H4 (cell line): Measurements from ENCODE around the gene SAAL1. TPM values are rescaled to one million over a fixed set of nuclear protein-coding genes. Genes with fewer than 3 reads are reported as not detected.
"Not testable (repeated sequence)": the region's sequence is repeated elsewhere in the genome, so short reads cannot be mapped to it uniquely, and the experiment has no call there.

ENCODE experiments used
- DNase-seq: peaks from one replicate; pipeline ENCODE4 v3.0.0-alpha.2; 2015; ENCODE audit warnings: low spot score
- total RNA-seq: library from RNA; depleted of rRNA; stranded (reverse); fragments of >200 nt; shearing (Covaris generic); gene quantifications from 2 replicates; pipeline ENCODE4 v1.2.3, GENCODE V29; 2014; rRNA removed

Gene SAAL1, protein sequence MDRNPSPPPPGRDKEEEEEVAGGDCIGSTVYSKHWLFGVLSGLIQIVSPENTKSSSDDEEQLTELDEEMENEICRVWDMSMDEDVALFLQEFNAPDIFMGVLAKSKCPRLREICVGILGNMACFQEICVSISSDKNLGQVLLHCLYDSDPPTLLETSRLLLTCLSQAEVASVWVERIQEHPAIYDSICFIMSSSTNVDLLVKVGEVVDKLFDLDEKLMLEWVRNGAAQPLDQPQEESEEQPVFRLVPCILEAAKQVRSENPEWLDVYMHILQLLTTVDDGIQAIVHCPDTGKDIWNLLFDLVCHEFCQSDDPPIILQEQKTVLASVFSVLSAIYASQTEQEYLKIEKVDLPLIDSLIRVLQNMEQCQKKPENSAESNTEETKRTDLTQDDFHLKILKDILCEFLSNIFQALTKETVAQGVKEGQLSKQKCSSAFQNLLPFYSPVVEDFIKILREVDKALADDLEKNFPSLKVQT
- total RNA-seq: 56.5 and 65.3 TPM in 2 replicates

DNA sequence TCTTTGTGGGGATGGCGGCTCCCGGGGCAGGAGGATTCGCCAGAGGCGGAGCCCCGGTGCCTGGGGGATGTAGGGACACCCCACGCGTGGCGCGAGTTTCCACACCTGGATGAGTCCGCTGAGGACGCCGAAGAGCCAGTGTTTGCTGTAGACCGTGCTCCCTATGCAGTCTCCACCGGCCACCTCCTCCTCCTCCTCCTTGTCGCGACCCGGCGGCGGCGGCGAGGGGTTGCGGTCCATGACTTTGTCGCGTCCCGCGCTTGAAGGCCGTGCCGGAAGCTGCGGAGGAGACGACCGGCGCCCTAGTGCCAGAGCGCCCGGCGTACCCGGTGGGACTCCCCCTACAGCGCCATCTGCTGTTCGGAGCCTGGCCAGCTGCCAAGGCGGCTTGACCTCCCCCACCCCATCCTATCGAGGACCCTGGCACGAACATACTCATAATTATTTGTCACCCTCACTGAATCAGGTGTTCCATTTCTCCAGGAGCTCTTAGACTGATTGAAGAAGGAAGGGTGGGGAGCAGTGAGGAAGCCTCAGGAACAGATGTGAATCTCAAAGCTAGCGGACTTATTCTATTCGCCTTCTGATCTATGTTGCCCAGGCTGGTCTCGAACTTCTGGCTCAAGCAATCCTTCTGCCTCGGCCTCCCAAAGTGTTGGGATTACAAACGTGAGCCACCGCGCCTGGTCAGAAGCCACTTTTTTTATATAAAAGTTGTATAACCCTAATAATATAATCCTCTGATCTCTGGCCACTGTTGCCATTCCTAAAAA, at the start of gene SAAL1:
Gene SAAL1 (minus strand): TSS at position 281 of the 773 bp plus-strand sequence. CDS start 41 bp downstream, at position 240.
- DNase-seq: peak; percentile 82

DNA sequence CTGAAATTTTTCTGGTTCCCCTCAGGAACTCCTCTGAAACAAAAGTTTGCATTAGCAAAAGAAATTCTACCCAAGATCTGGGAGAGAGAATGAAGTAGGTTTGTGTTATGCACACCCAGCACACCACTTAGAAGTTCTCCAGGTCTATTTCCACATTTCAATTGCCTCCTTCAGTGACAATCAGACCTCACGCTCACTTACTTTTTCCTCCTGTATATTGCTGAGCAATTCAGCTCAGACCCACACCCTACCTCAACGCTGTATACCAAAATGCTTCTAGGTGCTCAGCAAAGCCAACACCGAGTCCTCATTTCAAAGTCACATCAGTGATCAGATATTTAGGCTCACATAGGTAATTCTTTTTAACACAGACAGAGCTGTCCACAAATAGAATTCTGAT, 45.7 kb upstream of the SAAL1 start:
- DNase-seq: no peak

DNA sequence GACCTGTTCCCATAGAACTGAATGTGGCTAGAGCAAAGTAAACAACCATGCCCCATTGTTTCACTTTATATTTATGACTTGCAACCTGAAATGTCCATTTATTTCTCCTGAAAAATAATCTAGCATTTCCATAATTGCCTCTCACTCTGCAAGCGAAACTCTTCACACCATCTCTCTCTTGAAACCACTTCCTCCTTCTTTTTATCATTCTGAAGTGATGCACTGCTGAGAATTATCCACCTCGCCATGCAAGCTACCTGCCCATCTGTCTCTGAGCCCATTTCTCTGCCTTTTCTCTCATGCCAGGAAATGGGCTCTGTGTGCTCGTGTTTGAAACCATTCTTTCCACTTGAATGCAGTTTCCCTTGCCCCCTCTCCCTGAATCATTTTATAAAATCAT, 40.0 kb upstream of the SAAL1 start:
- no peak for DNase-seq

DNA sequence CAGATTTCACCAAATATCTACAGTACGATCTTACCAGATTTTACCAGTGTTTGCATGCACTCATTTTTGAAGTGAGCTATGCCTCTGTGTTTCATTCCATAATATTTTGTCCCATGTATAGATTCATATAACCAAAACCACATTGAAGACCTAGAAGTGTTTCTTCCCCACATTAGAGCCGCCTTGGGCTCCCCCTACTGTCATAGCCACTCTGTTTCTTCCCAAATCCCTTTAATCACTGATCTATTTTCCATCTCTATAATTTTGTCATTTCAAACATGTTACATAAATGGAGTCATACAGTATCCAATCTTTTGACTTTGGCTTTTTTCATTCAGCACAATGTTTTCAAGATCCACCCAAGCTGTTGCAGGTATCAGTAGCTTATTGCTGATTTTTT, 39.1 kb upstream of the SAAL1 start:
- no peak for DNase-seq

DNA sequence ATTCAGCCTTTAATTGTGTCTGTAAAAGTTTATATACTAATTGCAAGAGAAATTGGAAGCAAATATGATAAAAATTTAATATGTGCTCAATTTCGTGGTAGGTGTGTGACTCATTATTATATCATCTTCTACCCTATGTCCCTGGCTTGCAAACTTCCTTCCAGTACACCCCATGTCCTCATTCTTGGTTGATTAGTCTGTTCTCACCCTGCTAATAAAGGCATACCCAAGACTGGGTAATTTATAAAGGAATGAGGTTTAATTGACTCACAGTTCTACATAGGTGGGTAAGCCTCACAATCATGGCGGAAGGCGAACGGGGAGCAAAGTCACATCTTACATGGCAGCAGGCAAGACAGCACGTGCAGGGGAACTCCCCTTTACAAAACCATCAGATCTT, 38.4 kb upstream of the SAAL1 start:
- DNase-seq: no peak

DNA sequence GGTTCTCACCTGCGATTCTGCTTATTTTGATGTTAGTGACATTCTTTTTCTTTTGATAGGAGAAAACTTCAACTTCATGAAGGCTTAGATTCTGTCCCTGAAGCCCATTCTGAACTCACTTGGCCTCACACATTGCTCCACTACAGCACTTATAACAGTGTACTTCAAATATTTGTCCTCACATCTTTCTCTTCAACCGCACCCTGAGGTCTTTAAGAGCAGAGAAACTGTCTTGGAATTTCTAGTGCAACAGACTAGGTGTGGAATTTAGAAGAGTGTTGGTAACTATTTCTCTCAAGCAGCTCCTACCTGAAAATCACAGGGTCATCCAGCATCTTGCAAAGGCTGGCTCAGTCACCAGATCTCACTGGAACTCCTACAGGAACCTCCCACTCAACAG, 34.3 kb upstream of the SAAL1 start:
- no peak for DNase-seq

DNA sequence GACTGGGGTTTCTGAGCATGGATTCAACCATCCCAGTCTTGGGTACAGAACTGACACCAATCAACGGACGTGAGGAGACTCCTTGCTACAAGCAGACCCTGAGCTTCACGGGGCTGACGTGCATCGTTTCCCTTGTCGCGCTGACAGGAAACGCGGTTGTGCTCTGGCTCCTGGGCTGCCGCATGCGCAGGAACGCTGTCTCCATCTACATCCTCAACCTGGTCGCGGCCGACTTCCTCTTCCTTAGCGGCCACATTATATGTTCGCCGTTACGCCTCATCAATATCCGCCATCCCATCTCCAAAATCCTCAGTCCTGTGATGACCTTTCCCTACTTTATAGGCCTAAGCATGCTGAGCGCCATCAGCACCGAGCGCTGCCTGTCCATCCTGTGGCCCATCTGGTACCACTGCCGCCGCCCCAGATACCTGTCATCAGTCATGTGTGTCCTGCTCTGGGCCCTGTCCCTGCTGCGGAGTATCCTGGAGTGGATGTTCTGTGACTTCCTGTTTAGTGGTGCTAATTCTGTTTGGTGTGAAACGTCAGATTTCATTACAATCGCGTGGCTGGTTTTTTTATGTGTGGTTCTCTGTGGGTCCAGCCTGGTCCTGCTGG, 31.4 kb upstream of the SAAL1 start:
- DNase-seq: no peak

DNA sequence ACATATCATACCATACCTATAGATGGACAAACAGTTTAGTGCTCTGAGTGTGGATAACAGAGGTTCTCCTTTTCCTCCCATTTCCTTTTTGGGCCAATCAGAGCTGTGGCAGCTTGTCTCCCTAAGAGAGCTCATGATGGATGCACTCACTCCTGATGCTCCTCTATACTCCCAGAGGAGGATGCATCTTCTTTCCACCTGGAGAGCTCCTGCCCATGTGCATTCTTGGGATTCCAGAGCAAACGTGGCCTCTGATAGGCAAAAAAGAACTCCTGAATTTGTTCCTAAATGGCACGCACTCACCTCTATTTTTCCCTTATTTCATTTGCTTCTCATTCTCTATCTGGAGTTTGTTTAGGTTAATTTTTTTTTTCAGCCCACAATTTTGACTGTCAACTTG, 29.4 kb upstream of the SAAL1 start:
- DNase-seq: no peak

DNA sequence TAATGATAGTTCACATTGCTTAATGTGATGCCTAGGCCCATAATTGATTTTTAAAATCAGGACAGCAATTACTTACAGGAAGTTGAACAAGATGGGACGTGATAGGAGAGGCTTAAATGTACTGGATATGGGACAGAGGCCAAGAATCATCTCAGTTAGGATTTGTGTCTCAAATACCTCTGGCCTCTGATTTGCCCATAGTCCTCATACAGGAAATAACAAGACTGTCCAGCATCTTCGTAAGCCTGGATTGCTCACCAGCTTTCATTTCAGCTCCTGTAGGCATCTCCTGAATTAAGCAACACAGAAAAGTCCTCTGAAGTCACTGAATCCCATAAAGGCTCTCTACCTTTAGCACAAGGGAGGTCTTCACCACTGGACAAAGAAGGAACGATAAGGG, 26.5 kb upstream of the SAAL1 start, which contains the start of gene MRGPRX3:
Gene MRGPRX3 (plus strand): TSS at position 231 of the 400 bp plus-strand sequence. CDS start 4,632 bp downstream, outside the sequence.
- no peak for DNase-seq

DNA sequence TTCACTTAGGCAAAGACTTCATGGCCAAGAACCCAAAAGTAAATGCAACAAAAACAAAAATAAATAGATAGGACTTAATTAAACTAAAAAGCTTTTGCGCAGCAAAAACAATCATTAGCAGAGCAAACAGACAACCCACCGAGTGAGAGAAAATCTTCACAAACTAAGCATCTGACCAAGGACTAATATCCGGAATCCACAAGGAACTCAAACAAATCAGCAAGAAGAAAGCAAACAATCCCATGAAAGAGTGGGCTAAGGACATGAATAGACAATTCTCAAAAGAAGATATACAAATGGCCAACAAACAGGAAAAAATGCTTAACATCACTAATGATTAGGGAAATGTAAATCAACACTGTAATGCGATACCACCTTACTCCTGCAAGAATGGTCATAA, 25.2 kb upstream of the SAAL1 start:
- DNase-seq: not testable (repeated sequence)

DNA sequence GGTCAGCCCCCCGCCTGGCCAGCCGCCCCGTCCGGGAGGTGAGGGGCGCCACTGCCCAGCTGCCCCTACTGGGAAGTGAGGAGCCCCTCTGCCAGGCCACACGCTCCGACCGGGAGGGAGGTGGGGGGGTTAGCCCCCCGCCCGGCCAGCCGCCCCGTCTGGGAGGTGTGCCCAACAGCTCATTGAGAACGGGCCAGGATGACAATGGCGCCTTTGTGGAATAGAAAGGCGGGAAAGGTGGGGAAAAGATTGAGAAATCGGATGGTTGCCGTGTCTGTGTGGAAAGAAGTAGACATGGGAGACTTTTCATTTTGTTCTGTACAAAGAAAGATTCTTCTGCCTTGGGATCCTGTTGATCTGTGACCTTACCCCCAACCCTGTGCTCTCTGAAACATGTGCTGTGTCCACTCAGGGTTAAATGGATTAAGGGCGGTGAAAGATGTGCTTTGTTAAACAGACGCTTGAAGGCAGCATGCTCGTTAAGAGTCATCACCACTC, 15.5 kb upstream of the SAAL1 start:
- DNase-seq: not testable (repeated sequence)

DNA sequence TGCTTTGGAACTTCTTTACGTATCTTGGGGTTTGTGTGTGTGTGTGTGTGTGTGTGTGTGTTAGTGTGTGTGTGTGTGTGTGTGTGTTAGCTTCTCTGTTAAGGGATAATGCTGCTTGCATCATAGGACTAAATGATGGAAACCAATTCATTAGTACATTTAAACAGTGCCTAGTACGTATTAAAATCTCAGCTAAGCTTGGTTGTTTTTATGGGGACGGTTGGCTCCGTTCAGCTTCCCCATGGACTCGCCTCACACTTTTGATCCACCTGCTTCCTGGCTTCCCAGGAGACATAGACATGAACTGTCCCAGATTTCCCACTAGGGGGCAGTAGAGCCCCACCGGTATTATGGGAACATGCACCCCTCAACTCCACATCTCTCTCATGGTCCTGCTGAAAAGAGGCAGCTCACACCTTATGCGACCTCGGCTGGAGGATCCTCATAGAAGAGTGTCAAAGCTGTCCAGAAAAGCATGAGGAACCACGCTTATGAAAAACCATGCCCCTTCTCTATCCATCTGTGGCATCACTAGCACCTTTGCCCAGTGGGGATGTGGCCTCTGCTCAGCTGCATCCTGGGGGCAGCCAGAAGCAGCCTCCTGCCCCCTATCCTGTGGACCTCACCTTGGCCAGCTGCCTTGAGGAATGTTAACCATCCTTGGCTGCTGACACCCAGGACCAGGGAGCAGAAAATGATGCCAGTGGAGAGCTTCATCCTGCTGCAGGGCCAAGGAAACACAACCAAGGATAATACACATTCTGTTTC, 9.7 kb upstream of the SAAL1 start:
- peak; percentile 64 for DNase-seq

DNA sequence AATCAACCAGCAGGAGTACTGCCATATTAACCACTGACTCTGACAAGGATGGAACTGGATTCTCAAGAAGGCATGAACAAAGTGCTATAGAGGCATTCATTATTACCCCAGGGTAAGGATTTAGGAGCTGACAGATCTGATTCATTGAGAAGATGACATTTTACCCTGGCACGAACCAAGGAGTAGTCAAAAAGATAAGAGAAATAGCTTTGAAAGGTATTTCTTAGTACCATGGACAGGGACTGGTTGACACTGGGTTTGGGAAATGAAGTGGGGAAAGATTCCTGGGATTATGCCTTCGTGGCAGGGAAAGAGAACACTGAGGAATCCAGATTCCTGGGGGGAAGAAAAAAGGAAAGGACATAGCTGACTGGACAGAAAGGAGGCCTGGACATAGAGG, 5.1 kb upstream of the SAAL1 start:
- no peak for DNase-seq

DNA sequence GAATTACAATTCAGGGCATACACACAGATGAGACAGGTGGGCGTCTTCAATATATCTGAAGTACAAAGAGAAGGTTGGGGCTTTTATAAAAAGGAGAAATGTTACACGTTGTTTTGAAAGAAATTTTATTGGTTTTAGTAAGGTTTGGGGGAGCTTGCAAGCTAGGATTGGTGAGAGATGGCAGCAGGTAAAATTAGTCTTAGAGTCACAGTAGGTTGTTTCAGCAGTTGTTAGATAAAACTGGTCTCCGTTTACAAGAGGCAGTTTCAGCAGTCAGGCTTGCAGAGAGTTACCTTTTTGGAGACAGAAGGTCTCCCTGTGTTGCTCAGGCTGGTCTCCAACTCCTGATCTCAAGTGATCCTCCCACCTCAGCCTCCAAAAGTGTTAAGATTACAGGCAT, 2.4 kb upstream of the SAAL1 start:
- DNase-seq: no peak

DNA sequence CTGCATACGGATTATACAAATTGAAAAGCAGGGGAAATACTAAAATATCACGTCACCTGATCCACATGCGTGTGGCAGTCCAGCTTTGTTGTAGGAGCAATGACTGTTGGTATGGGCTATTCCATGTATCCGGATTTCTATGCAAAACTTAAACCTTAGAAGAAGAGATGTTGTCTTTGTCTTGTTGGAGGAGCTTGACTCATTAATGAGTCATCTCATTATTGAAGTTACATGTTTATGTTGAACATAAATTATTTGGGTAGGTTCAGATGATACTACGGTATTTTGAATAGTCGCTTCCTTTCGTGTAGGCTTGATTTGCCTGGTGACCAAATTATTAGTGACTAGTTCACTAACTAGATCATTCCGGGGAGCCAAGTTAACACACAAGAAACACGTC, 806 bp upstream of the SAAL1 start:
- no peak for DNase-seq

DNA sequence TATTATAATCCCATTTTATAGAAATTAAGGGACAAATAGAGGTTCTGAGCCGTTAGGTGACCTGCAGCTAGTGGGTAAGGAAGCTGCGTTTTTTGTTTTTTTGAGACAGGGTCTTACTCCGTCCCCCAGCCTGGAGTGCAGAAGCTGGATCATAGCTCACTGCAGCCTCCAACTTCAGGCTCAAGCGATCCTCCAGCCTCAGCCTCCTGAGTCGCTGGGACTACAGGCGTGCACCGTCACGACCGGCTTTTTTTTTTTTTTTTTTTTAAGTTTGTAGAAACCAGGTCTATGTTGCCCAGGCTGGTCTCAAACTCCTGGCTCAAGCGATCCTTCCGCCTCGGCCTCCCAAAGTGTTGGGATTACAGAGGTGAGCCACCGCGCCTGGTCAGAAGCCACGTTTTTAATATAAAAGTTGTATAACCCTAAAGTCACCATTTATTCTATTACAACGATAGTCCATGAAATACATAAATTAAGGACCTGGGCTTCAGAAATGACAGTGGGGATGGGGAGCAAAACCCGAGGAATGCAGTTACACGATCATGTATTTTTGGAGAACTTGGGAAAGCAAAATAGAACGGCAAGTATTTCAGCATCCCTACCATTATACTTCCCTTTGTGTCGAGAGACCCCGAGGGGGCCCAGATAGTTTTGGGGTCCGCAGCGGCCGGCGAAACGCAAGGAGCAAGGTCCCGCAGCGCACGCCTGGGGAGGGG, 638 bp downstream of the SAAL1 start:
- no peak for DNase-seq

DNA sequence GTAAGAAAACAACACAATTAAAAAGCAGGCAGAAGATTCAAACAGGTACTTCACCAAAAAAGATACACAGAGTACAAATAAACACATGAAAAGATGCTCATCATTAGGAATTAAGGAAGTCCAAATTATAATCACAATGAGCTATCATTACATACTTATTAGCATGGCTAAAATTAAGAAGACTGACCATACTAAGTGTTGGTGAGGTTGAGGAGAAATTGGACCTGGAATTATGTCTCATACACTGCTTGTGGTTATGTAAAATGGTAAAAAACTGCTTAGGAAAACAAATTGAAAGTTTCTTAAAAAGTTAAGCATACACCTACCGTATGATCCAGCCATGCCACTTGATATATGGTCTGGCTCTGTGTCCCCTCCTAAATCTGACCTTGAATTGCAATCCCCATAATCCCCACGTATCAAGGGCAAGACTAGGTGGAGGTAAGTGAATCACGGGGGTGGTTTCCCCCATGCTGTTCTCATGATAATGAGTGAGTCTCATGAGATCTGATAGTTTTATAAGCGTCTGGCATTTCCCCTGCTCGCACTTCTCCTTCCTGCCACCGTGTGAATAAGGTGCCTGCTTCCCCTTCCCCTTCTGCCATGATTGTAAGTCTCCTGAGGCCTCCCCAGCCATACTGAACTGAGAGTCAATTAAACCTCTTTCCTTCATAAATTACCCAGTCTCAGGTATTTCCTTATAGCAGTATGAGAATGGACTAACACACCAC, 4.8 kb downstream of the SAAL1 start:
- no peak for DNase-seq

DNA sequence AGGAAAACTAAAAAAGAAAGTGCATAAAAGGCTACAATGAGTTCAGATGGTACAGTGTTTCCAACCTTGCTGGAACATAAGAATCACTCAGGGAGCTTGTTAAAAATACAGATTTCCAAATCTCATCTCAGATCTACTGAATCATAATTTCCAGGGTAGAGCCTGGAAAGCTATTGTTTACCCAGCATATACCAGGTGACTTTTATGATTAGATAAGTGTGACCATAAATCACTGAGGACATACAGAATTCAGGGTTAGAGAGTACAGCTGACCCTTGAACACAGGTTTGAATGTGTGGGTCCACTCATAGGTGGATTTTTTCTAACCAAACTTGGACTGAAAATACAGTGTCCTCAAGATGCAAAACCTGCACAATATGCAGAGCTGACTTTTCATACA, 11.9 kb downstream of the SAAL1 start:
- DNase-seq: no peak

DNA sequence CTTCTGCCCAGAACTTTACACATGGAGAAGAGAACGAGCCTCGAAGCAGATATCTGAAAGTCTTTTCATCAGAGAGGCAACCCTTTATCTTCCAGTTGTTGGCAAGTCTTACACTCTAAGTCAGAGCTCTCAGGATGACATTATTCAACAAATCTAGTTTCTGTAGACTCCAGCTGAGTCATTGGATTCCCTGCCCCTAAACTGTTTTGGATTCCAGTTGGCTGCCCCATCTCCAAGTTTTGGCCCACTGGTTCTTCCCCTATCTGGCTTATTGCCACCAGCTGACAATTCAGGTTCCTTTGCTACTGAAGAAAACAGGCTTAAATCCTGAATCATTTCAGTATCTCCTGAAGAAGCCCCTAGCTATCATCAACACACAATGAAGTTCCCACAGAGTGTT, 14.2 kb downstream of the SAAL1 start:
- no peak for DNase-seq

DNA sequence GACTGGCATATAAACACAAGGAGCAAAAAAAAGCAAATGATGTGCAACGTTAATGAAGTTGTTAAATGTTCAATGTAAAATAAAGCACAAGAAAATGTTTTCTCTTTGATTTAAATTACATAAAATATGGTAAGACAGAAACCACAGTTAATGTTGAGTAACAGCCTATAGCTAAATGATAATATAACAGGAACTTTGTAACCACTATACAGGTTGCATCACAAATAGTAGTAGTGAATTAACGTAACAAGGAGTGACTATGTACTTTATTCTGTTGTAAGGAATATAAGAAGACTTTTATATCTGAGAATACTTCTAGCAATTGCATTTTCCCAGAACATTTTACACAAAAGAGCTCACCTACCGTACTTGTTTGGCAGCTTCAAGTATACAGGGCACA, 16.9 kb downstream of the SAAL1 start:
- no peak for DNase-seq
